ENCODE measurements around the gene SYT8.

GRCh38 chr11:1841511-1842148, 6.8 kb downstream of the SYT8 start:
- no peak for TF ChIP-seq POLR2AphosphoS5 (IDR thresholded peaks at IDR 0.05; ENCODE audit: low read depth, low read length)
- TF ChIP-seq POU2F2 (IDR thresholded peaks at IDR 0.05; ENCODE audit: low read depth, low read length) = no peak
- no peak for TF ChIP-seq POLR2A (IDR thresholded peaks at IDR 0.05; ENCODE audit: low read depth, low read length)
- no peak for TF ChIP-seq TAF1 (IDR thresholded peaks at IDR 0.05; ENCODE audit: low read depth, low read length)
- no peak for TF ChIP-seq SPI1 (IDR thresholded peaks at IDR 0.05; ENCODE audit: low read depth, low read length)
- no peak for TF ChIP-seq PAX5 (IDR thresholded peaks at IDR 0.05; ENCODE audit: insufficient read depth, low read length, severe bottlenecking)

All from GM12891 (cell line).